Activated CD8-positive, alpha-beta memory T cell treated with anti-CD3 and anti-CD28 coated beads, Interleukin-2, amount 10 ng/mL, durations not matched to agents 7 days and 5 days (primary cell): ENCODE measurements around the gene HMGB3. TPM values are rescaled to one million over a fixed set of nuclear protein-coding genes. Genes with fewer than 3 reads are reported as not detected.
"Not testable (repeated sequence)": the region's sequence is repeated elsewhere in the genome, so short reads cannot be mapped to it uniquely, and the experiment has no call there.

Source experiments
- ATAC-seq: fragments of 150-1000 bp; cut with Tn5 transposase; one replicate; pipeline ENCODE4 v1.10.0; 2021; ENCODE audit warnings: moderate library complexity
- CTCF ChIA-PET: fragments of 350-600 bp; sonication (Branson Sonifier 250); formaldehyde crosslinking; loops from one replicate; lab custom pipeline; 2021; ENCODE audit warnings: antibody characterized with exemption; lab: Charles Lee
- DNase-seq: peaks from one replicate; pipeline ENCODE4 v3.0.0-alpha.2; 2020
- H3K27ac Mint-ChIP-seq: one replicate; pipeline ENCODE4 v1.8.0; 2021; ENCODE audit warnings: mild to moderate bottlenecking, mixed read lengths
- H3K27me3 Mint-ChIP-seq: one replicate; pipeline ENCODE4 v1.8.0; 2021; ENCODE audit warnings: mixed read lengths
- H3K36me3 Mint-ChIP-seq: one replicate; pipeline ENCODE4 v1.8.0; 2021; ENCODE audit warnings: mild to moderate bottlenecking, mixed read lengths
- H3K4me1 Mint-ChIP-seq: one replicate; pipeline ENCODE4 v1.8.0; 2021; ENCODE audit warnings: mixed read lengths
- H3K4me3 Mint-ChIP-seq: one replicate; pipeline ENCODE4 v1.8.0; 2021; ENCODE audit warnings: mild to moderate bottlenecking, moderate library complexity, mixed read lengths
- H3K9me3 Mint-ChIP-seq: one replicate; pipeline ENCODE4 v1.8.0; 2022; ENCODE audit warnings: low read depth, mixed read lengths
- total RNA-seq, 2 experiments: library from RNA; stranded (reverse); gene quantifications; one replicate each; pipeline ENCODE4 v1.2.3, GENCODE V29; 2021

HMGB3 gene
- total RNA-seq, 2 experiments from 2014 or later, result 32.3 to 47.3 TPM

- DNase-seq, H3K27me3 Mint-ChIP-seq, H3K4me3 Mint-ChIP-seq, ATAC-seq, H3K27ac Mint-ChIP-seq, H3K4me1 Mint-ChIP-seq, CTCF ChIA-PET, H3K36me3 Mint-ChIP-seq, H3K9me3 Mint-ChIP-seq: not testable (repeated sequence)
Measured at GRCh38 chrX:150964416-150964815, 18.7 kb upstream of the HMGB3 start.

DNA sequence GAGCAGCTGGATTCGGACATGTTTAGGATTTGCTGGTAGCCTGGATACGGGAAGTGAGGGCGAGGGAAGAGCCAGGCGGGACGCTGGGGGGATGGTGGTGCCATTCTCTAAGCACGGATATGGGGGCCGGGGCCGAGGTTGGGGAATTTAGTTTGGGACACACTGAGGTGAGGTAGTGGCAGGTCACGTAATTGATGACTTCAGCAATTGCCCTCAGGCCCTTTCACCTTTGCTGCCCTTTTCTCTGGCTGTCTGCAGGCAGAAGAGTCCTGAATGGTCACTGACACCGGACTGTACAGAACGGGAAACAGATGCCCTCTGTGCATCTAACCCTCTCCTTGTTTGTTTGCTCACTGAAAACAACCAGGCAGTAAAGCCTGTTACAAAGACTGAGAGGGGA lies 16.9 kb upstream of the HMGB3 start:
- Mint-ChIP-seq H3K9me3 (no peaks in the 10 kb centered on the region), H3K4me1 (no peaks in the 10 kb centered on the region), H3K36me3 (no peaks in the 10 kb centered on the region), H3K4me3 (no peak overlapping the region), H3K27ac (no peak overlapping the region), H3K27me3 (peaks cover 2% of the 10 kb centered on the region)
- ATAC-seq (no peak), DNase-seq (no peak)
- CTCF ChIA-PET, result no interaction called here

DNA sequence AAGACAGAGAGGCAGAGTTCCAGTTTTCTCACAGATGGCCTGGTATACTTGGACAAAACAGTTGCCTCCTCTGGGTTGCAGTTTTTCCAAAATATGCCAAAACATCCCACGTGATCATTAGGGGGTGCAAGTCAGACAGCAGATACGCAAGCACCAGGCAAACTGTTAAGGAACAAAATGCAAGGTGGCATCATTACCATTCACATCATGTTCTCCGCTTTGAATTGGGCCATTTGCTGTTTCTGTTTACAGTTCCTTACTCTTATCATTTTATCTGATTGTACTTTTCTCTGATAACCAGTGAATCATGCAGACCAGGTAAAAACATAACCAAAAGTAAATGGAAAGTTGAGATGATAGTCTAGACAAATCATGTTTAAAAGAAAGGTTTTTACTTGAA lies 16.4 kb upstream of the HMGB3 start:
- Mint-ChIP-seq H3K4me3 (no peak overlapping the region), H3K36me3 (no peaks in the 10 kb centered on the region), H3K9me3 (no peaks in the 10 kb centered on the region), H3K27me3 (peaks cover 2% of the 10 kb centered on the region), H3K4me1 (no peaks in the 10 kb centered on the region), H3K27ac (no peak overlapping the region)
- ATAC-seq, result no peak
- DNase-seq, result no peak
- CTCF ChIA-PET, result no interaction called here

- H3K9me3 Mint-ChIP-seq, result no peaks in the 10 kb centered on the region
- CTCF ChIA-PET, result no interaction called here
Measured at GRCh38 chrX:150967786-150968185, 15.3 kb upstream of the HMGB3 start.

DNA sequence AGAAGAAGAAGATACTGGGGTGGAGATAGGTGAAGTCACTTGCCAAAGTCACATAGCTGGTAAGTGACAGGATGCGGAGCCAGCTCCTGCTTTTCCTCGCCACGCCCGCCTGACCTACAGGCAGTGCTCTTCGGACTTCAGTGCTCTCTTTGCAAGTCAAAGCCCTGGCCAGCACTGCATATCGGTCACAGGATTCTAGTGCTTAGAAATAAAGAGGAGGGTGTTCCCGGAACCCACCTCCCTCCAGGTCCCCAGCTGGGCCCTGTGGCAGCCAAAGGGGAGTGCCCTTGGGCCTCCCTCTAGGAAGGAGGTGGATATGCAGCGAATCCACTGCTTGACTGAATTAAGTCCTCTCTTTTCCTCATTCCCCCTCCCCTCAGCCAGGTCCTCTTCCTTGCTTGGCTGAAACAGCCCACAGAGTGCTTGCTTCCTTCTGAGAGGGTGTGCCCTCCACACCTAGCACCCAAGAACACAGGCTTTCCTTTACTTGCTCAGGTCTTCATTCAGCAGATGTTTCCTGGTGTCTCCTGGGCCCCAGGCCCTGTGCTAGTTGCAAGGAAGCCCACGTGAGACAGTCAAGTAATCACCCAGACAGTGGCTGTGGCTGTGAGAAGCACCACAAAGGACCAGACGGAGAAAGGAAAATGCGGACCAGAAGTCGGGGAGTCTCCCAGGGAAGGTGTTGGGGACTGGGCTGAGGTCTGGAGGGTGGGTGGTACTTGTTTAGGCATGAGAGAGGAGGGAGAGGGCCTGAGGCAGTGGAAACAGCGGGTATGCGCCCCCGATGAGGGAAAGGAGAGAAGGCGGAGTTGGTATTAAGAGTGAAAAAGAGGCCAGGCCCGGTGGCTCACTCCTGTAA lies 14.0 kb upstream of the HMGB3 start:
- Mint-ChIP-seq H3K27me3 (peaks cover 2% of the 10 kb centered on the region), H3K27ac (no peak overlapping the region), H3K4me1 (no peaks in the 10 kb centered on the region), H3K36me3 (no peaks in the 10 kb centered on the region), H3K9me3 (no peaks in the 10 kb centered on the region), H3K4me3 (no peak overlapping the region)
- no peak for DNase-seq
- CTCF ChIA-PET, result no interaction called here
- ATAC-seq, result no peak

More at GRCh38 chrX:150967786-150968185, 15.3 kb upstream of the HMGB3 start:
- Mint-ChIP-seq H3K27ac (no peak overlapping the region), H3K4me3 (no peak overlapping the region), H3K36me3 (no peaks in the 10 kb centered on the region), H3K4me1 (no peaks in the 10 kb centered on the region), H3K27me3 (peaks cover 2% of the 10 kb centered on the region)
- ATAC-seq, result no peak
- DNase-seq, result no peak

DNA sequence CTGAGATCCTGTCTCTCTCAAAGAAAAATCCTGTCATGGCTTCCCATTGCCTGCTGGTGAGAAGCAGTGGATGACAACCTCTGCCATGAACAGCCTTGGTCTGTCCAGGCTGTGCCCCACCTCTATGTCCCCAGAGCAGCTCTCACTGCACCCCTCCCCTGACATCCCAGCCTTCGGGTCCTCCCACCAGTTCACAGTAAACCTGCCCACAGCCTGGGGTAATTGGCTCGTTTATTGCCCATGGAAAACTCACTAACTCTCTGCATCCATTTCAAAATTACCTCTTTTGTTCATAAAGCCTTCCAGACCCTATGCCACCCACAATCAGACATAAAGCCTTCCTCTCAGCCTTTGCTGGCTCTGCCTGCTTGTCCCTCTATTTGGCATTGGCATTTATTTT lies 10.7 kb upstream of the HMGB3 start:
- no peak overlapping the region for H3K27ac Mint-ChIP-seq
- DNase-seq (no peak), ATAC-seq (no peak)
- H3K4me3 Mint-ChIP-seq, result no peak overlapping the region
- H3K4me1 Mint-ChIP-seq, result no peaks in the 10 kb centered on the region
- no peaks in the 10 kb centered on the region for H3K36me3 Mint-ChIP-seq
- H3K27me3 Mint-ChIP-seq, result no peaks in the 10 kb centered on the region
- H3K9me3 Mint-ChIP-seq, result no peaks in the 10 kb centered on the region
- CTCF ChIA-PET, result no interaction called here

DNA sequence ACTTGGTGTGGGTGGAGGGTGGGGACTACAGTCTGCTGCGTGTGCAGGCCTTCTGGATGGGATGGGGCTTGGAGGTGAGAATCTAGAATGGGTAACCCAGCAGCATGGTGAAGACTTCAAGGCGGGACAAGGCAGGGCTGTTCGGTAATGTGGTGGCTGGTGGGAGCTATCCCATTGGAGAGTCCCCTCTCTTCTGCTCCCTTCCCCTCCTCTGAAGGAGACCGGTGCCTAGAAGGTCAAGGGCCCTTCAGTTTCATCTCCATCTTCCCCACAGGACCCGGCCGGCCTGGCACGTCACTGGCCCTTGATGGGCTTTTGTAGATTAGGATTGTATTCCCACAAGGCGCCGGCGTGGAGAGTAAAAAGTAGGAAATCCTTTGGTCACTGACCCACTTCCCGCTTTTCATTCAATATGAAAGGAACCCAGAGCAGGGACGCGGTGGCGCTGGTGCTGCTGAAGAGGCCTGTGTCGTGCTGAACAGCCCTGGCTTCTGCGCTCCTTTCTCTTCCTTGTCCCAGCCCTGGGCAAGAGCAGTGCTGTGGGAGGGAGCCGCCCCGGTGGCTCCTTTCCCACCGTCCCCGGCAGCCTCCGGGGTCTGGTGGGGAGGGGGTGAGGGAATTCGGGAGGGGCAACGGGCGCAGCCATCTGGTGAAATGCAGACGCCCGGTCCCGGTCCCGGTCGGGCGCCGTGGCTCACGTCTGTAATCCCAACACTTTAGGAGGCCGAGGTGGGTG lies 7.3 kb upstream of the HMGB3 start:
- CTCF ChIA-PET, result no interaction called here
- H3K4me3 Mint-ChIP-seq, result no peak overlapping the region
- no peaks in the 10 kb centered on the region for H3K9me3 Mint-ChIP-seq
- ATAC-seq, result no peak
- no peak overlapping the region for H3K27ac Mint-ChIP-seq
- no peaks in the 10 kb centered on the region for H3K36me3 Mint-ChIP-seq
- no peak for DNase-seq
- no peaks in the 10 kb centered on the region for H3K4me1 Mint-ChIP-seq
- no peaks in the 10 kb centered on the region for H3K27me3 Mint-ChIP-seq

- Mint-ChIP-seq H3K27ac (no peak overlapping the region), H3K4me3 (no peak overlapping the region), H3K36me3 (no peaks in the 10 kb centered on the region), H3K4me1 (peaks cover 5% of the 10 kb centered on the region), H3K9me3 (no peaks in the 10 kb centered on the region), H3K27me3 (peaks cover 9% of the 10 kb centered on the region)
- CTCF ChIA-PET, result no interaction called here
- no peak for DNase-seq
- ATAC-seq, result no peak
Measured at GRCh38 chrX:150977411-150978162, 5.5 kb upstream of the HMGB3 start.

- Mint-ChIP-seq H3K27me3 (peaks cover 11% of the 10 kb centered on the region), H3K4me1 (peaks cover 10% of the 10 kb centered on the region), H3K27ac (no peak overlapping the region), H3K36me3 (no peaks in the 10 kb centered on the region), H3K9me3 (no peaks in the 10 kb centered on the region), H3K4me3 (no peak overlapping the region)
- ATAC-seq, result no peak
- CTCF ChIA-PET, result no interaction called here
- DNase-seq, result no peak
Measured at GRCh38 chrX:150980186-150980585, 2.9 kb upstream of the HMGB3 start.

GRCh38 chrX:150980711-150981110 lies 2.4 kb upstream of the HMGB3 start:
- H3K4me1 Mint-ChIP-seq, result peaks cover 12% of the 10 kb centered on the region
- H3K36me3 Mint-ChIP-seq, result no peaks in the 10 kb centered on the region
- H3K4me3 Mint-ChIP-seq, result no peak overlapping the region
- H3K27me3 Mint-ChIP-seq, result peaks cover 11% of the 10 kb centered on the region
- CTCF ChIA-PET, result interaction anchor here (1.0 kb wide), 1 partner anchor 208 kb away, joined by 4 read pairs; no protein-coding TSS in a partner anchor
- H3K27ac Mint-ChIP-seq, result no peak overlapping the region
- no peak for ATAC-seq
- no peak for DNase-seq
- H3K9me3 Mint-ChIP-seq, result no peaks in the 10 kb centered on the region

GRCh38 chrX:150982235-150982787 lies 824 bp upstream of the HMGB3 start:
- Mint-ChIP-seq H3K4me3 (peak overlapping the region; percentile 64), H3K27me3 (peaks cover 11% of the 10 kb centered on the region), H3K9me3 (no peaks in the 10 kb centered on the region), H3K36me3 (peaks cover 1% of the 10 kb centered on the region), H3K27ac (no peak overlapping the region), H3K4me1 (peaks cover 12% of the 10 kb centered on the region)
- DNase-seq (no peak), ATAC-seq (no peak)
- CTCF ChIA-PET, result no interaction called here

GRCh38 chrX:150983521-150984168 lies 510 bp downstream of the HMGB3 start:
- H3K9me3 Mint-ChIP-seq, result no peaks in the 10 kb centered on the region
- CTCF ChIA-PET, result no interaction called here

More at GRCh38 chrX:150983521-150984168, 510 bp downstream of the HMGB3 start:
- Mint-ChIP-seq H3K27me3 (peaks cover 11% of the 10 kb centered on the region), H3K27ac (no peak overlapping the region), H3K36me3 (peaks cover 6% of the 10 kb centered on the region), H3K4me3 (no peak overlapping the region), H3K4me1 (peaks cover 12% of the 10 kb centered on the region)
- ATAC-seq (peak; percentile 7), DNase-seq (no peak)
